CD4-positive, alpha-beta T cell (primary cell): ENCODE results near the gene SPC25. TPM values are rescaled to one million over a fixed set of nuclear protein-coding genes. Genes with fewer than 3 reads are reported as not detected.

Source experiments
- ATAC-seq: fragments of 200-7000 bp; cut with Tn5 transposase; one replicate; pipeline ENCODE4 v1.10.0; 2022; ENCODE audit warnings: mild to moderate bottlenecking; ENCODE audit not compliant: poor library complexity
- CTCF ChIA-PET: fragments of 350-600 bp; sonication (Branson Sonifier 250); formaldehyde crosslinking; loops from one replicate; lab custom pipeline; 2021; ENCODE audit warnings: antibody characterized with exemption, inconsistent platforms; lab: Charles Lee
- POLR2A ChIA-PET: fragments of 350-600 bp; sonication (Branson Sonifier 250); formaldehyde crosslinking; loops from one replicate; lab custom pipeline; 2021; ENCODE audit warnings: antibody characterized with exemption, inconsistent platforms; lab: Charles Lee
- DNase-seq, 14 experiments: peaks; one replicate each; pipeline ENCODE4 v3.0.0-alpha.2; 2013 to 2020; ENCODE audit warnings: mixed read lengths in 2 of 14
- H3K27ac ChIP-seq, 2 donors: one replicate each; pipeline versions ENCODE4 v1.5.1 to v1.7.0; 2013; ENCODE audit warnings: low read length in 2 of 2, low read depth in 1 of 2, mild to moderate bottlenecking in 1 of 2
- H3K27me3 ChIP-seq, 2 experiments: 1 replicate in 1 of 2; 2 replicates in 1 of 2; pipeline versions ENCODE4 v1.6.1 to v1.7.0; 2013; ENCODE audit warnings: low read length in 2 of 2, control low read depth in 1 of 2, mild to moderate bottlenecking in 1 of 2, moderate library complexity in 1 of 2; ENCODE audit not compliant: insufficient read depth in 2 of 2, control insufficient read depth in 1 of 2
- H3K36me3 ChIP-seq: one replicate; pipeline ENCODE4 v1.6.1; 2013; ENCODE audit warnings: low read length, control low read depth; ENCODE audit not compliant: insufficient read depth
- H3K4me1 ChIP-seq: one replicate; pipeline ENCODE4 v1.6.1; 2013; ENCODE audit warnings: low read length, control low read depth; ENCODE audit not compliant: insufficient read depth
- H3K4me3 ChIP-seq: one replicate; pipeline ENCODE4 v1.5.1; 2013; ENCODE audit warnings: mild to moderate bottlenecking, low read length, moderate library complexity
- H3K9me3 ChIP-seq, 2 experiments: 1 replicate in 1 of 2; 2 replicates in 1 of 2; pipeline versions ENCODE4 v1.6.1 to v1.7.0; 2013; ENCODE audit warnings: low read length in 2 of 2, mild to moderate bottlenecking in 2 of 2, control low read depth in 1 of 2, moderate library complexity in 1 of 2; ENCODE audit not compliant: control insufficient read depth in 1 of 2, insufficient read depth in 1 of 2
- H3K27ac Mint-ChIP-seq: one replicate; pipeline ENCODE4 v1.8.0; 2020; ENCODE audit warnings: mixed read lengths
- H3K27me3 Mint-ChIP-seq: one replicate; pipeline ENCODE4 v1.8.0; 2021; ENCODE audit warnings: mixed read lengths
- H3K36me3 Mint-ChIP-seq: one replicate; pipeline ENCODE4 v1.8.0; 2021; ENCODE audit warnings: low read depth, mixed read lengths
- H3K4me1 Mint-ChIP-seq: one replicate; pipeline ENCODE4 v1.8.0; 2021; ENCODE audit warnings: low read depth, mixed read lengths
- H3K4me3 Mint-ChIP-seq: one replicate; pipeline ENCODE4 v1.8.0; 2020; ENCODE audit warnings: mild to moderate bottlenecking, mixed read lengths
- H3K9me3 Mint-ChIP-seq: one replicate; pipeline ENCODE4 v1.8.0; 2020; ENCODE audit warnings: mixed read lengths
- CTCF ChIP-seq: fragments of 200-600 bp; IDR thresholded peaks from one replicate; pipeline ENCODE4 v1.8.0; 2022; ENCODE audit warnings: antibody characterized with exemption, mild to moderate bottlenecking
- intact Hi-C, 2 experiments: fragments of 100-400 bp; cut with DNase I in 1 of 2; cut with micrococcal nuclease in 1 of 2; formaldehyde crosslinking; loops; one replicate each; pipeline versions ENCODE4 v1.15.1 to v1.9.0; 2023 to 2025; cut with DNase I, micrococcal nuclease
- total RNA-seq, 174 experiments: library from RNA in 2 of 174; stranded (reverse) in 2 of 174; gene quantifications; one replicate each; pipeline ENCODE4 v1.2.3 and lab custom pipeline; 2021 to 2026

Gene SPC25
- total RNA-seq, 2 experiments from 2014 or later, result 0.17 TPM; not detected in 1

GRCh38 chr2:168853471-168853870 lies 36.8 kb downstream of the SPC25 start:
- Mint-ChIP-seq H3K27me3 (no peaks in the 10 kb centered on the region), H3K9me3 (no peaks in the 10 kb centered on the region), H3K4me3 (no peak overlapping the region), H3K4me1 (no peaks in the 10 kb centered on the region), H3K27ac (no peak overlapping the region), H3K36me3 (no peaks in the 10 kb centered on the region)
- H3K27ac ChIP-seq, result no peak overlapping the region
- H3K27me3 ChIP-seq, result no peaks in the 10 kb centered on the region
- DNase-seq, result no peak
- ChIA-PET POLR2A (no interaction called here), CTCF (no interaction called here)
- no peak for ATAC-seq
- no peaks in the 10 kb centered on the region for H3K36me3 ChIP-seq
- no peaks in the 10 kb centered on the region for H3K9me3 ChIP-seq
- no peak for TF ChIP-seq CTCF
- intact Hi-C loops, result no loop called here
- no peak overlapping the region for H3K4me3 ChIP-seq
- H3K4me1 ChIP-seq, result no peaks in the 10 kb centered on the region

GRCh38 chr2:168852481-168852880 lies 37.7 kb downstream of the SPC25 start:
- intact Hi-C loops, result no loop called here
- Mint-ChIP-seq H3K4me3 (no peak overlapping the region), H3K27ac (no peak overlapping the region), H3K27me3 (no peaks in the 10 kb centered on the region), H3K4me1 (no peaks in the 10 kb centered on the region), H3K9me3 (no peaks in the 10 kb centered on the region), H3K36me3 (no peaks in the 10 kb centered on the region)
- no peak overlapping the region for H3K27ac ChIP-seq
- H3K4me3 ChIP-seq, result no peak overlapping the region
- ATAC-seq, result no peak
- POLR2A ChIA-PET, result no interaction called here
- no peaks in the 10 kb centered on the region for H3K36me3 ChIP-seq
- CTCF ChIA-PET, result no interaction called here
- H3K9me3 ChIP-seq, result no peaks in the 10 kb centered on the region
- no peaks in the 10 kb centered on the region for H3K27me3 ChIP-seq
- no peak for TF ChIP-seq CTCF
- DNase-seq, result no peak
- H3K4me1 ChIP-seq, result no peaks in the 10 kb centered on the region

- H3K27me3 Mint-ChIP-seq, result no peaks in the 10 kb centered on the region
- Histone ChIP-seq H3K27ac (no peak overlapping the region), H3K4me3 (no peak overlapping the region), H3K9me3 (no peaks in the 10 kb centered on the region), H3K4me1 (no peaks in the 10 kb centered on the region), H3K27me3 (no peaks in the 10 kb centered on the region), H3K36me3 (no peaks in the 10 kb centered on the region)
- no peak for TF ChIP-seq CTCF
- intact Hi-C loops, result no loop called here
- H3K4me3 Mint-ChIP-seq, result no peak overlapping the region
- no peaks in the 10 kb centered on the region for H3K36me3 Mint-ChIP-seq
- ChIA-PET CTCF (no interaction called here), POLR2A (no interaction called here)
- no peaks in the 10 kb centered on the region for H3K9me3 Mint-ChIP-seq
- H3K27ac Mint-ChIP-seq, result no peak overlapping the region
- no peak for DNase-seq
- no peaks in the 10 kb centered on the region for H3K4me1 Mint-ChIP-seq
- ATAC-seq, result no peak
These were observed 38.4 kb downstream of the SPC25 start for GRCh38 chr2:168851674-168852320.
